Kidney (tissue), 14 donors: ENCODE results near the gene MUC15. TPM values are rescaled to one million over a fixed set of nuclear protein-coding genes. Genes with fewer than 3 reads are reported as not detected.

Experiments used
- DNase-seq, 5 donors: peaks; one replicate each; pipeline ENCODE4 v3.0.0-alpha.2; 2013 to 2020
- FAIRE-seq: peaks from 2 replicates; lab custom pipeline; 2012; peaks lifted over from hg19 to GRCh38; lab: Jason Lieb, UNC
- H3K27ac ChIP-seq, 2 donors: one replicate each; pipeline ENCODE4 v1.7.0; 2013; ENCODE audit warnings: low read depth in 2 of 2, low read length in 2 of 2, inconsistent platforms in 1 of 2
- H3K27me3 ChIP-seq: one replicate; pipeline ENCODE4 v1.7.1; 2013; ENCODE audit warnings: low read length, inconsistent platforms; ENCODE audit not compliant: control insufficient read depth, insufficient read depth
- H3K36me3 ChIP-seq, 3 donors: one replicate each; pipeline versions ENCODE4 v1.7.0 to v1.7.1; 2013; ENCODE audit warnings: low read length in 3 of 3, control low read depth in 1 of 3, inconsistent platforms in 1 of 3; ENCODE audit not compliant: insufficient read depth in 3 of 3, control insufficient read depth in 2 of 3
- H3K4me1 ChIP-seq, 3 donors: one replicate each; pipeline versions ENCODE4 v1.7.0 to v1.7.1; 2013; ENCODE audit warnings: low read length in 3 of 3, inconsistent platforms in 1 of 3, low read depth in 1 of 3; ENCODE audit not compliant: control insufficient read depth in 2 of 3, insufficient read depth in 2 of 3
- H3K4me3 ChIP-seq, 3 donors: one replicate each; pipeline versions ENCODE4 v1.7.0 to v1.8.1; 2013; ENCODE audit warnings: low read length in 3 of 3, control low read depth in 1 of 3, inconsistent platforms in 1 of 3
- H3K9ac ChIP-seq, 3 donors: one replicate each; pipeline versions ENCODE4 v1.7.0 to v1.7.1; 2013; ENCODE audit warnings: low read length in 3 of 3, control low read depth in 1 of 3, inconsistent platforms in 1 of 3
- H3K9me3 ChIP-seq, 3 donors: one replicate each; pipeline versions ENCODE4 v1.7.0 to v1.7.1; 2013; ENCODE audit warnings: low read length in 3 of 3, control low read depth in 1 of 3, inconsistent platforms in 1 of 3; ENCODE audit not compliant: control insufficient read depth in 2 of 3, insufficient read depth in 1 of 3
- CTCF ChIP-seq: IDR thresholded peaks from 3 replicates; pipeline ENCODE4 v1.5.1; 2012; ENCODE audit warnings: mild to moderate bottlenecking, moderate library complexity, borderline replicate concordance; ENCODE audit not compliant: insufficient read depth; ENCODE audit errors: extremely low read depth
- intact Hi-C: fragments of 100-400 bp; cut with DNase I; formaldehyde crosslinking; loops from one replicate; pipeline ENCODE4 v1.11.1; 2022
- polyA plus RNA-seq: library from polyadenylated mRNA; stranded (reverse); fragments of 350-450 nt; fragmentation: Illumina TruSeq; extraction: RNeasy Lipid Tissue Mini Kit (QIAGEN cat#74804); gene quantifications from one replicate; pipeline ENCODE4 v1.2.3, GENCODE V29; 2014; ENCODE audit warnings: low read depth, low replicate concordance; ENCODE audit not compliant: insufficient read depth
- total RNA-seq: library from RNA; stranded (reverse); fragmentation: NEBNext Ultra II Directional; extraction: Animal tissue kit (Norgen Biotek cat#: 25700); gene quantifications from one replicate; pipeline ENCODE4 v1.2.1, GENCODE V29; 2021
- donor health status: control.
- donor health status: control.
- donor health status: control.
- donor health status: control.
- donor health status: control.
- donor health status: DM: yes; HTN: yes; CAD: no.
- donor health status: Normal renal cell carcinoma (clear cell type).

MUC15 gene
- total and polyA plus RNA-seq, 2 donors from 2014 or later: 10.1 to 18.3 TPM

GRCh38 chr11:26522912-26523610 is 49.0 kb downstream of the MUC15 start:
- no peak for FAIRE-seq
- peak; percentile 4 for TF ChIP-seq CTCF
- Histone ChIP-seq H3K4me1 (no peaks in the 10 kb centered on the region), H3K36me3 (no peaks in the 10 kb centered on the region), H3K27me3 (no peaks in the 10 kb centered on the region), H3K4me3 (no peak overlapping the region), H3K9ac (no peak overlapping the region), H3K27ac (no peak overlapping the region), H3K9me3 (no peaks in the 10 kb centered on the region)
- intact Hi-C loops: no loop called here
- peak in 1 of 5 donors; percentile 2 for DNase-seq

DNA sequence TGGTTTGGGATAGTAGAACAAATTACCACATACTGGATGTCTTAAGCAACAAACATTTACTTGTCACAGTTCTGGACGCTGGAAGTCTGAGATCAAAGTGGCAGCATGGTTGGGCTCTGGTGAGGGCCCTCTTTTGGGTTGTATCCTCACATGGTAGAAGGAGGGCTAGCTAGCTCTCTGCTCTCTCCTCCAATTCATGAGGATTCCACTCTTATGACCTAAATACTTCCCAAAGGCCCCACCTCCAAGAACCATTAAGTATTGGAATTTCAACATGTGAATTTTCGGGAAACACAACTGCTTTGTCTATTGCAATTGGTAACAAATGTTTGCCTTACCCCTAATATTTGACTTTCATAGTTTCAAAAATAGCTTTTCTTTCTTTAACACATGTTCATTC is 52.6 kb downstream of the MUC15 start:
- Histone ChIP-seq H3K27me3 (no peaks in the 10 kb centered on the region), H3K27ac (no peak overlapping the region), H3K4me3 (no peak overlapping the region), H3K4me1 (no peaks in the 10 kb centered on the region), H3K9ac (no peak overlapping the region), H3K36me3 (no peaks in the 10 kb centered on the region), H3K9me3 (no peaks in the 10 kb centered on the region)
- no peak for TF ChIP-seq CTCF
- no peak for DNase-seq
- FAIRE-seq: no peak
- intact Hi-C loops: no loop called here

- DNase-seq (no peak), FAIRE-seq (no peak)
- Histone ChIP-seq H3K27me3 (no peaks in the 10 kb centered on the region), H3K36me3 (no peaks in the 10 kb centered on the region), H3K9ac (no peak overlapping the region), H3K4me1 (no peaks in the 10 kb centered on the region), H3K4me3 (no peak overlapping the region), H3K27ac (no peak overlapping the region), H3K9me3 (no peaks in the 10 kb centered on the region)
- TF ChIP-seq CTCF: no peak
- intact Hi-C loops: no loop called here
Measured at GRCh38 chr11:26512196-26512595, 59.9 kb downstream of the MUC15 start.
